Measurements from ENCODE around the gene RBSN.
A peak's percentile ranks its signal among the peaks of the same experiment; 100 is the strongest.
"Not testable (repeated sequence)": the region's sequence is repeated elsewhere in the genome, so short reads cannot be mapped to it uniquely, and the experiment has no call there.

The RBSN gene

DNA sequence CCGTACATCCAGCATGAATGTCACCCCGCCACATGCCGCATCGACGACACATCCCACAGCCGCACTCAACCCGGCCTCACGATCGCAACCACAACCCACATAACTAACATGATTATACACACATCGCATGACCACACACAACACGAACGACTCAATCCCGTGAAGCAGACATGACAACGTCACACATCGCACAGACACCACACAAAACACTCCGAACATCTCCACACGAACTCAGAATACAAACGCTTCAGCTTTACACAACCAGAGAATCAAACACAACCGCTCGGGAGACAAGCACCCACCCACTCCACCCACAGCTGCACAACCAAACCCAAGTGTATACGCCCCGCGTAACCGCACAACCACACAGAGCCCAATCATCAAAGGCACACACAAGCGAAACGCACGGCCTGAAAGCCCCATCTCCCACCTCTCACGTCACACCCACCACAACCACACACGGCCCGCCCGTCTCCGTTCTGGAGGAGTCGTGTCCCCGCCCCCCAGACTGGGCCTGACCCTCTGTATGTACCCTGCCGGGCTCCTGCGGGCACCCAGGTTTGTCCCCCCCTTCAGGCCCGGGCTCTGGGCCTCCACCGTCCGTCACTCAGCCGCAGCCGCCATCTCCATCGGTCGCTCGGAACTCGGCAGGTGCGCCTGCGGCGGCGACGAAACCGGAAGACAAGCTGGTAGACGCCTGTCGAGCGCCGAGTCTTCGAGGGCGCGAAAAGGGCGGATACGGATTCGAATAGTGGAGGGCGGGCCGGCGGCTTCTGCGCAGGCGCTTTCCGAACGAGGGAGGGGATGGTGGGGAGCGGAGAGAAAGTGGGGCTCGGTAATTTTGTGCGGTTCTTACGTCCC, at the start of gene RBSN:
TSS of gene RBSN (minus strand) at position 646 of the 861 bp plus-strand sequence. CDS start 3,028 bp downstream, outside the sequence.
- peak; percentile 98 for DNase-seq (ENCODE audit: low spot score)

- peak; percentile 24 for DNase-seq (ENCODE audit: low spot score)
Measured at GRCh38 chr3:15148614-15149013, 49.7 kb upstream of the RBSN start.

- not testable (repeated sequence) for DNase-seq (ENCODE audit: low spot score)
Measured at GRCh38 chr3:15136885-15137284, 37.9 kb upstream of the RBSN start.

- DNase-seq (ENCODE audit: low spot score): not testable (repeated sequence)
Measured at GRCh38 chr3:15134968-15135367, 36.0 kb upstream of the RBSN start.

GRCh38 chr3:15128403-15128802, 29.5 kb upstream of the RBSN start:
- DNase-seq (ENCODE audit: low spot score): not testable (repeated sequence)

DNA sequence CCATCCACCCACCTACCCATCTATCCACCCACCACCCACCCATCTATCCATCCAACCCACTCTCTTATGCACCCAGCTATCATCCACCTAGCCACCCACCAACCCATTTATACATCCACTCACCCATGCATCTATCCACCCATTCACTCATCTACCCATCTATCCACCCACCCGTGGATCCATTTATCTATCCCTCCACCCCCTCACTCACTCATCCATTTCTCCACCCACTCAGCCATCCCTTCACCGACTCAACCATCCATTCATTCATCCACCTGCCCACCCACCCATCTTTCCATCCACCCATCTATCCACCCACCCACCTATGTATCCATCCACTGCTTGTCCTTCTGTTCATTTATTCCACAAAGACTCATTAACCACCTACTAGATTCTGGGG, 28.0 kb upstream of the RBSN start:
- DNase-seq (ENCODE audit: low spot score): not testable (repeated sequence)

DNA sequence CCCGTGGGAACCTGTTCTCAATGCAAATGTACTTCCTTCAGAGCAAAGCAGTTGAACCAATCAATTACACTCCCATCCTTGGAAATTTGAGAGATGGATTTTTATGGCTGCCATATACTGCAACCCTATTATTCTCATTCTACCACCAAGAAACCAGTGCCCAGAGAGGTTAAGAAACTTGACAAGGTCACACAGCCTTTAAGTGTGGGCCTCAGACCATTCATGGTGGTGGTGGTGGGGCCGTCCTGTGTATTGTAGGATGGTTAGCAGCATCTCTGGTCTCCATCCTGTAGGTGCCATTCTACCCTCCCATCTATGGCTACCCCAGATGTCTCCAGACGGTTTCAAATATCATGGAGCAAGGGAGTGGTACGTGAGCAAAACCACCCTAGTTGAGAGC, 23.4 kb upstream of the RBSN start:
- DNase-seq (ENCODE audit: low spot score): no peak

DNA sequence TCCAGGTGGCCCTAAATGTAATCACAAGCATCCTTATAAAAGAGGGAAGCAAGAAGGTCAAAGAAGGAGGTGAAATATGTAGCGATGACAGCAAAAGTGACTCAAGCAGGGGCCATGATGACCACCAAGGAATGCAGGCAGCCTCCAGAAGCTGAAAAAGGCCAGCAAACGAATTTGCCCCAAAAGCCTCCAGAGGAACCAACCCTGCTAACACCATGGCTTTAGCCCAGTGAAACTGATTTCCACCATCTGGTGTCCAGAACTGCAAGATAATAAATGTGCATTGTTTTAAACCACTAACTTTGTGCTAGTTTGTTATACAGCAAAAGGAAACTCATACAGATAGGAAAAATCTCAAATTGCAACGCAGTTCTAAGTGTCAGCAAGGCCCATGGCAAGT, 23.0 kb upstream of the RBSN start:
- no peak for DNase-seq (ENCODE audit: low spot score)

- DNase-seq (ENCODE audit: low spot score): no peak
Measured at GRCh38 chr3:15120986-15121385, 22.0 kb upstream of the RBSN start.

DNA sequence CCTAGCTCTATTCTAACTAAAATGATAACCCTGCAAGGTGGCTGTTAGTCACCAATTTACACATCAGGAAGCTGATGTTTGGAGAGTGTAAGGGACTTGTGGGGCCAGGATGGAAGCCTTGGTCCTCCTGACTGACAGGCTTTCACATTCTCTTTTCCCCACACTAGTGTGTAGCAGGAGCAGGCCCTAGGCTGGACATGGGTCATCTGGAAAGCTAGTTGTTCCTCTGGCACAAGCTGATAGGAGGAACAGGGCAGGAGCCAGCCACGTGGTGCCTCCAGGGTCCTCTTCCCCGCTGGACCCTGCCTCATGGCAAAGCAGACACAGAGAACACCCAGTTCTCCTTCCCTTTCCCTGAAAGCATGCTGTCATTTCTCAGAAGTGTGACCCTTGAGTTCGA, 18.1 kb upstream of the RBSN start:
- no peak for DNase-seq (ENCODE audit: low spot score)

DNA sequence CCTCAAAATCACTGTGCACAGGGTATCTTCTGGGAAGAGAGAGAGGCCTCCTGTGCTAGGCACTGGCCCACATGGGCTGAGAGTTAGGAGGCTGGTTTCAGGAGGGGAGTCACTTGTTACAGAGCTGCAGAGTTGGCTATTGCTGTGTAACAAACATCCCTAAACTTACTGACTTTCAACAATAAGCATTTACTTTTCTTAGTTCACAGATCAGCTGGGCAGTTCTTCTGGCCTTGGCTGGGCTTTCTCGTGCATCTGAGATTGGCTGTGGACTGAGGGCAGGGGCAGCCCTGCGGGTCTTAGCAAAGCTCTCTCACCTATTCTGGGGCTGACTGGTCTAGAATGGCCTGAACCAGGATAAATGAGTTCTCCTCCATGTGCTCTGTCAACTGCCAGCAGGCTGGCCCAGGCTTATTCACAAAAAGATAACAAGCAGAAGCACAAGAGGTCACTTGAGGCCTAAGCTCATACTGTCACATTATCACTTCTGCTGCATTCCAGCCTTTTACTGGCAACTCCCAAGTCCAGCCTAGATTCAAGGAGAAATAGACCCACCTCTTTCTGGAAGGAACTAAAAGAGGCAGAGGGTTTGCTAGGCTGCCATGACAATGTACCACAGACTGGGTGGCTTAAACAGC, 17.2 kb upstream of the RBSN start:
- DNase-seq (ENCODE audit: low spot score): no peak

GRCh38 chr3:15114466-15115358, 15.8 kb upstream of the RBSN start:
- DNase-seq (ENCODE audit: low spot score): no peak

DNA sequence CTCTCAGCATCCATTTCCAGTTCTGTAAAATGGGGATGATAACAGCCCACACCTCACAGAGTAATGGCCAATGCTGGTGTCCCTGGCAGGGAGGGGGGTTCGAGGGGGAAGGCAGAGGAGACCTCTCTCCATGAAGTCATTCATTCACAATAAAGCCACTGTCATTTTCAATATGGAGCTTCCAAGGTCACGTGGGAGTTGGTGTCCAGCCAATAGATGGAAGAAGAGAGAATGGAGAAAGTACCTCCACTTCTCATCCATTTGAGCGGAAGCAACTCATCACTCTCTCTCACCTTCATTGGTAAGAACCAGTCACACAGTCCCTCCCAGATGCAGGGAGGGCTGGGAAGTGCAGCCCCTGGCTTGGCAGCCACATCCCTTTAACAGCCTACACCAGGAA, 14.9 kb upstream of the RBSN start:
- DNase-seq (ENCODE audit: low spot score): no peak

DNA sequence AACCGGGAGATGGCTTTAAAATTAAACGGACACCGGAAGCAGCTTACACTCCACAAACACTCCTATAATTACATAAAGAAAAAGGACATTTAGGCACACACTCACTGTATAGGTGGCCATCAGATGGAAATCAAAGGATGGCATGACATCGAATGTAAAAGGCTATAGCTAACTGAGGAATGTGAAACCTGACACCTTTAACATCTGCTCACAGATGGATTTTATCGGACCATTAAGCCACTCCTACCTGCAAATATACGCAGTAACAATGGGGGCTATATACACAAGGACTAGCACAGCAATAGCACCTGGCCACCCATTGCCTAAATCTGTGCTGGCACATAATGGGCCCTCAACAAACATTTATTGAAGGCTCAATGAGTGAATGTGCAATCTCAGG, 14.5 kb upstream of the RBSN start:
- DNase-seq (ENCODE audit: low spot score): no peak

GRCh38 chr3:15112011-15112410, 13.1 kb upstream of the RBSN start:
- DNase-seq (ENCODE audit: low spot score): no peak

DNA sequence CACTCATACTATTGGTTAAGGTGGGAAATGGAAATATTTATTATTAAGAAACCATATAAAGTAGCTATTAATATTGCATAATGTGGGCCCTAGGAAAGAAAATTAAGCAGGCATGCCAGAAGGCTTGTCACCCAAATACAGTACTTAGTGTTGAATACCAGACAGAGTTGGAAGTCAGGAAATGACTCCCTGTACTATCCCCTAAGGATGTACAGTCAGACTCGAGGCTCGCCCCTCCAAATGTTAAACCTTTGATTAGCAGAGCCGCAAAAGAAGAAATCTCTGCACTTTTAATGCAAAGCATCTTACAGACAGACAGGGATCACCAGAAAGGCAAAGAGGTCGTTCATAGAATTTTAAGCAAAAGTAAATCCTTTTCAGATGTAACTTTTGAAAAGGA, 11.3 kb upstream of the RBSN start:
- no peak for DNase-seq (ENCODE audit: low spot score)

DNA sequence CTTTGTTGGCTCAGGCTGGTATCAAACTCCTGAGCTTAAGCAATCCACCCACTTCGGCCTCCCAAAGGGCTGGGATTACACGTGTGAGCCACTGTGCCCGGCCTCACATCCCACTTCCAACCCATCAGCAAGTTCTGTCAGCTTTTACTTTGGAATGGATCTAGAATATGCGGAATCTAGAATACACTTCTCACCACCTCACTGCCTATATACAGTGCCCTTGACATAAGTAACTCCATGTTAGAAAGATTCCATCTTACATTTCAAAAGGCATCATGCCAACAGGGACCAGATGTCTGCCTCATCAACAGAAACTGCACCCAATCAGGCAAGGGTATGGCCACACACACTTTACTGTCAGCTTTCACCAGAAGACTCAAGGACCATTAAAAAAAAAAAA, 9.9 kb upstream of the RBSN start:
- DNase-seq (ENCODE audit: low spot score): no peak

DNA sequence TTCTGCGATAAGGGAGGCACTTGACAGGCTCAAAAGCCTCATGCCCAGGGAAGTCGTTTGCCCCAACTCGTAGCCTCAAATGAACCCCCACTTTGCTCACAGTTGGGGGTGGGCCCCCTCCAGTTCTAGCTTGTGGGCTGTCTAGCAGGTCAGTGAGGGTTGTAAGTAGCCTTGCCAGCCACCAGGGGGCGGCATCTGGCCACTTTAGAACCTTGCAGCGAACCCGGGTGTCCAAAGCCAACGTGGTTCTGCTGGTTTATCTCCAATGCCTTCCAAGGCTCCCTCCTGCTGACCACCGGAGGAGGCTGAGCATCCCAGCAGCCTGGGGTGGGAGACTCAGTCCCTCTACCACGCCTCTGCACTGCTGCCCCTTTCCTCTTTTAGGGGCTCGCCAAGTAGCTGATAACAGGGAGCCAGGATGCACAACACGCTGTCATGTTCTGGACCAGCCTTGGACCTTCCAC, 9.2 kb upstream of the RBSN start:
- peak; percentile 93 for DNase-seq (ENCODE audit: low spot score)

- DNase-seq (ENCODE audit: low spot score): no peak
Measured at GRCh38 chr3:15107075-15107947, 8.4 kb upstream of the RBSN start.

DNA sequence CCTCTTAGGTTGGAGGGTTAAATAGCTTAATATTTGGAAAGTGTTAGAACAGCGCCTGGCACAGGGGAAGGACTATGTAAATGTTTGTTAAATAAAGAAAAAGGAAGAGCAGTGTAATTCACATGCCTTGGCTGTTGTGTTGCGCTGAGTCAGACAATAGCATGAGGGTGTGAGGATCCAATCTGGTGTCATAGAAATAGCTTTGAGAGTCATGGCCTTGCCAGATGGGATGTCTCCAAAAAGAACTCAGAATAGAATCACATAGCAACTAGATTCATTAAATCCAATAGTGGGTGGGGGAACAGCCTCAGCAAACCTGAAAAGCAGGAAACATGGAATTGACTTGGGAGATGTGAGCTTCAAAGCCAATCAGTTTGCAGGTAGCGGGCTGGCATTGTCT, 3.9 kb upstream of the RBSN start:
- peak; percentile 48 for DNase-seq (ENCODE audit: low spot score)

GRCh38 chr3:15102256-15102655, 3.3 kb upstream of the RBSN start:
- no peak for DNase-seq (ENCODE audit: low spot score)

All from AG20443 (cell line).